ENCODE results near the gene GTF3C5.

Gene GTF3C5

DNA sequence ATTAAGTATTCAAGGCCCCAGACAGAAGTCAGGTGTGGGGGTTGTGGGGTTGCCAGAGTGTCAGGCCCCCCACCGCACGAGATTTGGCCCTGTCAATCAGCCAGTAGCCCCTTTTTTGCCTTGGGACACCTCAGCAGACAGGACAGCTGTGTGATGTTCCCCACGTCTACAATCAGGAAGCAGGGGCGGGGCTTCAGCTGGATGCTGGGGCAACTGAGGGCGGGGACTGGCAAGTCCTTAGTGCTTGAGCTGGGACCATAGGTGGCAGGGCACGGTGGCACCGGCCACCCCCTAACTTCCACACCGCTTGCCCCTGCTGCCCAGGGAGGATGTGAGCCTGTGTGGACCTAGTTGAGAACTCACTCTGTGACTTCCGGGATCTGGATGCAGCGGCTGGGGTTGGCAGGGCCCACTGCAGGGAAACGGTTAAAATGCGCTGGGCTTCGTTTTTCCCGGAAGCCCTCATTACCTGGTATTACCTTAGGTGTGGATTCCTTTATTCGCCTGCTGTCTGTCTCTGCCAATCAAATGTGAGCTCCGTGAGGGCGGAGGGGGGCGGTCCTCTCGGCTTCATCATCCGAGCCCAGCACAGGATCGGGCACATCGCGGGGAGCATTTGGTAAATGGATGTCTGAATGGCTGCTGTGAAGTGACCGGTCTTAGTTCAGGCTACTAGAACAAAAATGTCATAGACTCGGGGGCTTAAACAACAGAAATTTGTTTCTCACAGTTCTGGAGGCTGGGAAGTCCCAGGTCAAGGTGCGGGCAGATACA lies 7.5 kb upstream of the GTF3C5 start:
- H3K79me2 ChIP-seq (ENCODE audit: insufficient read depth, low read length), result no peaks in the 10 kb centered on the region
- no peak for TF ChIP-seq CTCF (IDR thresholded peaks at IDR 0.05; ENCODE audit: insufficient read depth, low read length, poor library complexity, severe bottlenecking)
- no peaks in the 10 kb centered on the region for H3K36me3 ChIP-seq (ENCODE audit: low read length)
- H3K9me3 ChIP-seq (ENCODE audit: insufficient read depth, low read length), result no peaks in the 10 kb centered on the region
- no peak overlapping the region for H2AFZ ChIP-seq (ENCODE audit: low read depth, low read length, severe bottlenecking)
- H3K4me2 ChIP-seq (ENCODE audit: low read depth, low read length, poor library complexity, severe bottlenecking), result no peak overlapping the region
- no peaks in the 10 kb centered on the region for H3K9me2 ChIP-seq (replicated peaks; ENCODE audit: insufficient read depth, low read length)
- H3F3A ChIP-seq (ENCODE audit: insufficient read depth), result no peaks in the 10 kb centered on the region
- no peaks in the 10 kb centered on the region for H4K20me1 ChIP-seq (ENCODE audit: low read depth, low read length)
- no peaks in the 10 kb centered on the region for H3K27me3 ChIP-seq (ENCODE audit: low read length)
- H3K9ac ChIP-seq (ENCODE audit: low read length), result no peak overlapping the region
- H3K4me3 ChIP-seq (ENCODE audit: insufficient read depth, low read length, poor library complexity, severe bottlenecking), result no peak overlapping the region
- H3K27ac ChIP-seq (ENCODE audit: low read depth, low read length), result no peak overlapping the region

DNA sequence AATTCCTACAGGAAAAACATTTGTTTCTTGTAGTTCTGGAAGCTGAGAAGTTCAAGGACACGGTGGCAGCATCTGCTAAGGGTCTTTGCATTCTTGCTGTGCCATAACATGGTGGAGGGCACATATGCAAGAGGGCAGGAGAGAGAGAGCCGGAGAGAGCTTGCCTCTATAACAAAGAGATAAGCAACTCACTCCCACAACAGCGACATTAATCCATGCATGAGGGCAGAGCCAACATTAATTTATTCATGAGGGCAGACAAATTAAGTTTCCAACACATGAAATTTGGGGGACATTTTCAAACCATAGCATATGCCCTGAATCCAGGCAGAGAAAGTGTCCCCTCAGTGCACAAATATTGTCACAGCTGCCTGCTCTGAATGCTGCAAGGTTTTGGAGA lies 4.4 kb upstream of the GTF3C5 start:
- Histone ChIP-seq H3K27ac (ENCODE audit: low read depth, low read length) (no peak overlapping the region), H2AFZ (ENCODE audit: low read depth, low read length, severe bottlenecking) (no peak overlapping the region), H3K4me2 (ENCODE audit: low read depth, low read length, poor library complexity, severe bottlenecking) (no peak overlapping the region), H3K4me3 (ENCODE audit: insufficient read depth, low read length, poor library complexity, severe bottlenecking) (no peak overlapping the region), H3F3A (ENCODE audit: insufficient read depth) (no peaks in the 10 kb centered on the region), H3K27me3 (ENCODE audit: low read length) (no peaks in the 10 kb centered on the region), H3K9me2 (replicated peaks; ENCODE audit: insufficient read depth, low read length) (no peaks in the 10 kb centered on the region), H3K9me3 (ENCODE audit: insufficient read depth, low read length) (no peaks in the 10 kb centered on the region), H3K36me3 (ENCODE audit: low read length) (no peaks in the 10 kb centered on the region), H3K79me2 (ENCODE audit: insufficient read depth, low read length) (peaks cover 7% of the 10 kb centered on the region), H3K9ac (ENCODE audit: low read length) (no peak overlapping the region), H4K20me1 (ENCODE audit: low read depth, low read length) (no peaks in the 10 kb centered on the region)
- no peak for TF ChIP-seq CTCF (IDR thresholded peaks at IDR 0.05; ENCODE audit: insufficient read depth, low read length, poor library complexity, severe bottlenecking)
- TF ChIP-seq EZH2phosphoT487 (conservative IDR thresholded peaks at IDR 0.05; ENCODE audit: low read length), result no peak

DNA sequence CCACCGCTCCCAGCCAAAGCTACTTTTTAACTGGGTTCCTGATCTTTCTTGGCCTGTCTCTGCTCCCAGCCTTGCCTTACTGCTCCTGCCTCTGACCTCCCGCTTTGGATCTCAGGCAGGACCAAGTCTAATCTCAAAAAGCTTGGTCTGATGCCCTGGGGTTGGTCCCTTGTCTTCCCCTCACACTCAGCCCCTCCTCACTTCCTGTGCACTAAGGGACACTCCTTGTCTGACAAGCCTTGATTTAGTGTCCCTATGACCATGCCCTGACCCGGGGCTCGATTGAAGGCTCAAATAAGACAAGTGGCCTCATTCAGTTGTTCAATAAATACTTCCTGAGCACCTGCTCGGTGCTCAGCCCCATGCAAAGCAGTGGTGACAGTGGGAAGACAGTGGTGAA lies 3.7 kb upstream of the GTF3C5 start:
- Histone ChIP-seq H3K36me3 (ENCODE audit: low read length) (no peaks in the 10 kb centered on the region), H4K20me1 (ENCODE audit: low read depth, low read length) (no peaks in the 10 kb centered on the region), H3K9me3 (ENCODE audit: insufficient read depth, low read length) (no peaks in the 10 kb centered on the region), H3K27me3 (ENCODE audit: low read length) (no peaks in the 10 kb centered on the region), H3K4me3 (ENCODE audit: insufficient read depth, low read length, poor library complexity, severe bottlenecking) (no peak overlapping the region), H3K79me2 (ENCODE audit: insufficient read depth, low read length) (peaks cover 14% of the 10 kb centered on the region), H3K4me2 (ENCODE audit: low read depth, low read length, poor library complexity, severe bottlenecking) (no peak overlapping the region), H3K9ac (ENCODE audit: low read length) (no peak overlapping the region), H3F3A (ENCODE audit: insufficient read depth) (no peaks in the 10 kb centered on the region), H3K9me2 (replicated peaks; ENCODE audit: insufficient read depth, low read length) (no peaks in the 10 kb centered on the region), H2AFZ (ENCODE audit: low read depth, low read length, severe bottlenecking) (no peak overlapping the region), H3K27ac (ENCODE audit: low read depth, low read length) (no peak overlapping the region)
- TF ChIP-seq CTCF (IDR thresholded peaks at IDR 0.05; ENCODE audit: insufficient read depth, low read length, poor library complexity, severe bottlenecking) (no peak), EZH2phosphoT487 (conservative IDR thresholded peaks at IDR 0.05; ENCODE audit: low read length) (no peak)

All from SU-DHL-6 (cell line).